ENCODE results near the gene EIF4B. TPM values are rescaled to one million over a fixed set of nuclear protein-coding genes. Genes with fewer than 3 reads are reported as not detected.
A peak's percentile ranks its signal among the peaks of the same experiment; 100 is the strongest.

EIF4B gene
- total RNA-seq, 1 experiment from 2014 or later: 713 TPM

DNA sequence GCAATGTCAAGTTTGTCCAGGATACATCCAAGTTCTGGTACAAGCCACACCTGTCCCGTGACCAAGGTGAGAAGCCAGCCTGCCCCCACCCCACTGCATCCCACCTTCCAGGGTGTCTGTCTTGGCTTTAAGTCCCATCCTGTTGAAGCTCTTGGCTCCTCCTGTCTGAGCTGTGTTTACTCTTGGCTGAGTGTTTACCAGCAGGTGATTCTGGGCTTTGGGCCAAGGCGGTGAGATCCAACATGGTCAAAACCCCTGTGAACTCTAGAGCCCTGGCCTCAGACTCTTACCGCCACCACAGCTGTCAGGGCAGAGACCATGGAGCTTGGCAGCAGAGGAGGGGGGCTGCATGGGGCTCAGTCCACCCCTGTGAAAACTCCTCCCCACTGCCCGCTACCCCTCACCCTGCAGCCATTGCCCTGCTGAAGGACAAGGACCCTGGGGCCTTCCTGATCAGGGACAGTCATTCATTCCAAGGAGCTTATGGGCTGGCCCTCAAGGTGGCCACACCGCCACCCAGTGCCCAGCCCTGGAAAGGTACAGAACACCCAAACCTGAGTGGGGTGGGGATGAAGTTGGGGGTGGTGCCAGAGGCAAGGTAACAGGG, 55.3 kb downstream of the EIF4B start:
- H4K20me1 ChIP-seq (ENCODE audit: control insufficient read depth, insufficient read depth, insufficient read length): no peaks in the 10 kb centered on the region
- Mint-ChIP-seq H3K36me3 (ENCODE audit: insufficient read depth in 1 of 3, low read depth in 3 of 3) (peaks cover 2 to 8% (median 4%) of the 10 kb centered on the region in 3 experiments; a peak in 4 of 7 replicates), H3K4me3 (no peak overlapping the region), H3K27ac (no peak overlapping the region; a peak in 1 of 7 replicates), H3K9me3 (no peaks in the 10 kb centered on the region), H3K27me3 (ENCODE audit: low read depth) (peaks cover 44% of the 10 kb centered on the region), H3K4me1 (peaks cover 8 to 12% of the 10 kb centered on the region in 2 experiments)
- no peak overlapping the region for H2BK5ac ChIP-seq (ENCODE audit: insufficient read length, low read length)
- H3K18ac ChIP-seq (ENCODE audit: insufficient read length, low read depth, low read length): no peak overlapping the region
- no peak overlapping the region for H3T11ph ChIP-seq (ENCODE audit: low read length)
- no peaks in the 10 kb centered on the region for H3K9me3 ChIP-seq (ENCODE audit: control insufficient read depth, low read depth, low read length)
- H3K27me3 ChIP-seq (ENCODE audit: insufficient read depth, low read length): peaks cover 2% of the 10 kb centered on the region; the same call in 1 of the 2 replicates
- DNase-seq: peak; percentile 81
- H2BK20ac ChIP-seq (ENCODE audit: low read depth, low read length, poor library complexity, severe bottlenecking): no peak overlapping the region
- H4K91ac ChIP-seq (ENCODE audit: insufficient read length, low read depth, low read length): no peak overlapping the region
- H4K5ac ChIP-seq (ENCODE audit: insufficient read length, low read depth, low read length): no peak overlapping the region
- H2BK15ac ChIP-seq (ENCODE audit: low read depth, low read length): no peak overlapping the region
- H3K56ac ChIP-seq (ENCODE audit: insufficient read length, low read depth, low read length): no peak overlapping the region
- H2BK120ac ChIP-seq (ENCODE audit: low read depth, low read length, poor library complexity, severe bottlenecking): no peak overlapping the region
- no peak overlapping the region for H3K4ac ChIP-seq (ENCODE audit: low read depth, low read length)
- no peaks in the 10 kb centered on the region for H3K79me1 ChIP-seq (ENCODE audit: insufficient read depth, low read depth, low read length, poor library complexity, severe bottlenecking)
- H3K4me1 ChIP-seq (ENCODE audit: insufficient read depth, low read length): no peaks in the 10 kb centered on the region
- TF ChIP-seq, protein P1, sequence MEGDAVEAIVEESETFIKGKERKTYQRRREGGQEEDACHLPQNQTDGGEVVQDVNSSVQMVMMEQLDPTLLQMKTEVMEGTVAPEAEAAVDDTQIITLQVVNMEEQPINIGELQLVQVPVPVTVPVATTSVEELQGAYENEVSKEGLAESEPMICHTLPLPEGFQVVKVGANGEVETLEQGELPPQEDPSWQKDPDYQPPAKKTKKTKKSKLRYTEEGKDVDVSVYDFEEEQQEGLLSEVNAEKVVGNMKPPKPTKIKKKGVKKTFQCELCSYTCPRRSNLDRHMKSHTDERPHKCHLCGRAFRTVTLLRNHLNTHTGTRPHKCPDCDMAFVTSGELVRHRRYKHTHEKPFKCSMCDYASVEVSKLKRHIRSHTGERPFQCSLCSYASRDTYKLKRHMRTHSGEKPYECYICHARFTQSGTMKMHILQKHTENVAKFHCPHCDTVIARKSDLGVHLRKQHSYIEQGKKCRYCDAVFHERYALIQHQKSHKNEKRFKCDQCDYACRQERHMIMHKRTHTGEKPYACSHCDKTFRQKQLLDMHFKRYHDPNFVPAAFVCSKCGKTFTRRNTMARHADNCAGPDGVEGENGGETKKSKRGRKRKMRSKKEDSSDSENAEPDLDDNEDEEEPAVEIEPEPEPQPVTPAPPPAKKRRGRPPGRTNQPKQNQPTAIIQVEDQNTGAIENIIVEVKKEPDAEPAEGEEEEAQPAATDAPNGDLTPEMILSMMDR (conservative IDR thresholded peaks at IDR 0.05): peak; percentile 57
- H3K9ac ChIP-seq (ENCODE audit: extremely low read depth, insufficient read length, low read length): no peak overlapping the region
- H3K4me2 ChIP-seq (ENCODE audit: insufficient read depth, insufficient read length, low read length): no peak overlapping the region
- no peak overlapping the region for H3K23ac ChIP-seq (ENCODE audit: insufficient read length, low read depth, low read length)
- H4K8ac ChIP-seq (replicated peaks; ENCODE audit: insufficient read length, low read depth, low read length): no peak overlapping the region
- no peak overlapping the region for H2BK12ac ChIP-seq (ENCODE audit: insufficient read length, low read depth, low read length)
- no peaks in the 10 kb centered on the region for H3K79me2 ChIP-seq (ENCODE audit: insufficient read depth, low read length)
- WGBS (ENCODE audit: extremely low coverage, insufficient read length, low lambda C conversion rate): no CpG with 5 or more reads among the region's 5 CpGs
- no peak overlapping the region for H3K14ac ChIP-seq (ENCODE audit: insufficient read depth, low read length)
- H3K23me2 ChIP-seq (ENCODE audit: insufficient read length, low read depth, low read length, poor library complexity, severe bottlenecking): no peaks in the 10 kb centered on the region
- H2AK5ac ChIP-seq (ENCODE audit: insufficient read length, low read length): no peak overlapping the region
- no peak overlapping the region for H3K27ac ChIP-seq (ENCODE audit: insufficient read length, low read depth, low read length)
- no peak overlapping the region for H2AFZ ChIP-seq (ENCODE audit: low read length)
